ENCODE data around the gene SYNDIG1.

SYNDIG1 gene

DNA sequence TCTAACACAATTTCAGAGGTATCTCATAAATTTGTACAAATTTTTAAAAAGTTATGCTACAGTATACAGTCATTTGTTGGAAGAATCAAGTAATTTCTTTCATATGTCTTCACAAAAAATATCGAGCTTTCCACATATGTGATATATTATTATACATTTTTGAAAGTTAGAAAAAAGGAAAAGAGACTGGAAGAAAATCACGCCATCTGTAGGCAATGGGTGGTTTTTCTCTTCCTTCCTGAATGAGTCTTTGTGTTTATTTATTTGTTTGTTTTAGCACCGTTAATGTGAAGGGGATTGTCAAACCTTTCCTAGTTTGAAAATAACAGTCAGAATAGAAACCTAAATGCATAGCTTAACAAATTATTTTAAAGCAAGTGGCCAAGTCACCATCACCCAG, 130.6 kb downstream of the SYNDIG1 start:
- no peaks in the 10 kb centered on the region for H3K4me1 Mint-ChIP-seq
- peaks cover 5 to 22% of the 10 kb centered on the region in 2 donors for H3K9me3 Mint-ChIP-seq
- DNase-seq (no peak), ATAC-seq (no peak)
- peaks cover 15% of the 10 kb centered on the region for H3K27me3 Mint-ChIP-seq
- no peak overlapping the region for H3K27ac Mint-ChIP-seq
- H3K4me3 Mint-ChIP-seq: no peak overlapping the region

DNA sequence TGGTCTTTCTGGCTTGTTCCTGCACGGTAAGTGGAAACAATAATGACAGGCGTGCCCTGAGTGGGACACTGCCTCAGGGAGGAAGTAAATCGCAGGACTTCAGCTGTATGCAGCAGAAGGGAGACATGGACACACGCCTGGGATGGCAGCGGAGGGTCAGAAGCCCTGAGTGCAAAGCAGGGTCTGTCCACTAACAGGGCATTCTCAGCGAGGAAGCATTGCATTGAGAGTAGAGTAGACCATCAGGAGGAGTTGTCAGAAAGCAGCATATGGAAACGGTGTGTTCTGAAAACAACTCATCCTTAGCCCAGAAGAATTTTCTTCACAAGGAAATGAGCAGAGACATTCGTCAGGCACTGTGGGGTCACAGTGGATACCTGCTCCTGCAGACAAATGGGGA, 134.0 kb downstream of the SYNDIG1 start:
- H3K4me1 Mint-ChIP-seq: no peaks in the 10 kb centered on the region
- peaks cover 14% of the 10 kb centered on the region for H3K27me3 Mint-ChIP-seq
- ATAC-seq (no peak), DNase-seq (no peak)
- H3K4me3 Mint-ChIP-seq: no peak overlapping the region
- H3K27ac Mint-ChIP-seq: no peak overlapping the region
- peaks cover 5 to 22% of the 10 kb centered on the region in 2 donors for H3K9me3 Mint-ChIP-seq

DNA sequence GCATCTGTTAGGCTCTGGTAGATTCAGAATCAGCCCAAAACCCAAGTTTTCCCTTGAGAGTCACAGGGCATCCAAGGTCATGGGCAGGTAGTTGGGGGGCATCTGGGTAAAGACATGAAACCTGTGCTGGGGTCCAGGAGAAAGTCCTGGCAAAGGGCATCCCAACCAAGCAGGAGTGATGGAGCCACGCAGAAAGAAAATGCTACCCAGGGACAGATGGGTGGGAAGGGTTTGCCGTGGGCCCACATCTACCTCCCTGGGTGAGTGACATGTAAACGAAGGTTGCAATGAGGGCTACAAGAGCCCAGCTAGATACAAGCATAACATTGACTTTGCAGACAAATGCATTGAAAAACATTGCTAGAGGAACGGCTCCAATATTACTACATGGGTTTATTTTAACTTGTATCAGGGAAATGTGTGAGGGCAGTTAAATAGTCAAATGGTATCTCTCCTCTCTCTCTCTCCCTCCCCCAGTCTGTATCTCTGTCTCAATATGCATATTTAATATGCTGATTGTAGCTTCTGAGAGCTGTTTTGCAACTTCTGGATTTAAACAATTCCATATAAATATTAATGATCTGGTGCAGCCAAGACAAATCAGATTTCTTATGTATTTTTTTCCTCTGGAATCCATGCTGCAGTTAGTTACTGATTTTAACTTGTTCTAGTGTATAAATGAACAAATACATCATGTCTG, 135.7 kb downstream of the SYNDIG1 start:
- no peak for DNase-seq
- H3K4me3 Mint-ChIP-seq: no peak overlapping the region
- no peaks in the 10 kb centered on the region for H3K4me1 Mint-ChIP-seq
- no peak for ATAC-seq
- no peak overlapping the region for H3K27ac Mint-ChIP-seq
- H3K27me3 Mint-ChIP-seq: peaks cover 8% of the 10 kb centered on the region
- H3K9me3 Mint-ChIP-seq: peaks cover 5 to 16% of the 10 kb centered on the region in 2 donors

DNA sequence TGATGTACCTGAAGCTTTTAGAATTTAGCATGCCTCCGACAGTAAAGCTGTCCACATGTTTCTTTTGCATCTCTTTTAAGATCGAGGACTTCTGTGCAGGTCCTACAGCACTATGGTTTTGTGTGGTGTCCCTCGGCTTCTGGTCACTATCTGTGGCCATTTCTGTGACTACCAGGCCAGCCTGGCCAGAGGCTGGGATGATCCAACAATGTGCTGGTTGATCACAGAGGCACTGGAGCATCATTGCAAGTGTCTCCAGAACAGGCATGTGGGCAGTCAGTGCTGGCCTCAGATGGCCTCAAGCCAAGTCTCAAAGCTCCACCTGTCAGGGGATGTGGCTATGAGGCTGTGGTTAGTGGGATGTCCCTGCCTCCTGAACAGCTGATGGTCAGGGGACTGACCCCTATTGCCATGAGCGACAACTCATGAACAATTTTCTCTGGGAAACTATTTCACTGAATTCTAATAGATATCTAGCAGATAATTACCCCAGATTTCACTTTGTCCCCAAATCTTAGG, 136.6 kb downstream of the SYNDIG1 start:
- Mint-ChIP-seq H3K27me3 (peaks cover 8% of the 10 kb centered on the region), H3K27ac (no peak overlapping the region), H3K9me3 (peaks cover 4 to 15% of the 10 kb centered on the region in 2 donors), H3K4me1 (no peaks in the 10 kb centered on the region), H3K4me3 (no peak overlapping the region)
- DNase-seq (no peak), ATAC-seq (no peak)

DNA sequence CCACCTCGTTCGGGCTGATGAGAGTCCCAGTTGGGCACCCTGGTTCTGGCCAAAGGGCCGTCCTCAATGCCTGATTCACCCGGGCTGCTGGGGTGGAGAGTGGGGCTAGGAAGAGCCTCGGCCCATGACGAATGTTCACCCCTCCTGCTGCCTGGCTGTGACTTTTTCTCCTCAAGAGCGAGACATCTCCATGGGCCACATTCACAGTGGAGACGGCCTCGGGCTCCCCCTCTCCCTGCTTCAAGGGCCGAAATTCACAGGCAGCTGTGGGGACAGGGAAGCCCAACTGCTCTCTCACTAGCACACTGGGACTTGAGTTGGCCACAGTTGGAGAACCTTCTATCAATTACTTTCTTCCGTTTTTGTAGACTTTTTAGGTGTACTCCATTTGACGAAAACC, 138.0 kb downstream of the SYNDIG1 start:
- H3K4me3 Mint-ChIP-seq: no peak overlapping the region
- H3K9me3 Mint-ChIP-seq: peaks cover 0 to under 1% of the 10 kb centered on the region in 2 donors
- no peak overlapping the region for H3K27ac Mint-ChIP-seq
- DNase-seq (no peak), ATAC-seq (no peak)
- no peaks in the 10 kb centered on the region for H3K4me1 Mint-ChIP-seq
- H3K27me3 Mint-ChIP-seq: peaks cover 8% of the 10 kb centered on the region

DNA sequence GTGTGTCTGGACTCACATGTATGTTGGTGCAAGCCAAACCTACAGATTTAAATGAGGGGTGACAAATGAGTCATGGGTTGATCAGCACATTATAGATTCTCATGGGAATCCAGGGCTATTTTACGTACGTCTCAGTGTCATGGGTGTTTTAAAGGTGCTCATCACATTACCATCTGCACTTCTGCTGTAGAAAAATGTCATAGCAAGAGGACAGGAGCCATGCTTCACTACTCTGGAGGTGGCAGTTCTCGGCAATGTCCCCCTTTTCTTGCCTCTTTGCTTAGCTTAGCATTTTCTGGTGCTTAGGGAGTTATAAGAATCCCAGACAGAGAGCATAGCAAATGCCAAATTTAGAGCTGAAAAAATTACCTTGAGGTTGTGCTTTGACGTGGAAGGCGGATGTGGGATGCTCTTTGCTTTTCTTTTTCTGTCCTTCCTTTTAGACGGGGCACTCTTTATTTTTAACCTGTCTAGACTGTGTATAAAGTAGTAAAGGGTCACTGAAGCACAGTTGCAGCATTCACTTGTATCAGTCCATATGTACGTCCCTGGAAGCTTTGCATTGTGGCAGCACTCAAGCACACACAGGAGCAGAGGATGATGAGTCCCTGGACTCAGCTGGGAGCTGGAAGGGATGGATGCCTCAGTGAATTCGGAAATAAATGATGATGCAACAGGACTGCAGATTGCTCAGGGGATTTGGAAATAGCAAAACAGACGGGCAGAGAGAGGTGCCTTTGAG, 139.7 kb downstream of the SYNDIG1 start:
- Mint-ChIP-seq H3K4me3 (no peak overlapping the region), H3K9me3 (no peaks in the 10 kb centered on the region), H3K27me3 (peaks cover 17% of the 10 kb centered on the region), H3K4me1 (no peaks in the 10 kb centered on the region), H3K27ac (no peak overlapping the region)
- DNase-seq: no peak
- ATAC-seq: no peak

DNA sequence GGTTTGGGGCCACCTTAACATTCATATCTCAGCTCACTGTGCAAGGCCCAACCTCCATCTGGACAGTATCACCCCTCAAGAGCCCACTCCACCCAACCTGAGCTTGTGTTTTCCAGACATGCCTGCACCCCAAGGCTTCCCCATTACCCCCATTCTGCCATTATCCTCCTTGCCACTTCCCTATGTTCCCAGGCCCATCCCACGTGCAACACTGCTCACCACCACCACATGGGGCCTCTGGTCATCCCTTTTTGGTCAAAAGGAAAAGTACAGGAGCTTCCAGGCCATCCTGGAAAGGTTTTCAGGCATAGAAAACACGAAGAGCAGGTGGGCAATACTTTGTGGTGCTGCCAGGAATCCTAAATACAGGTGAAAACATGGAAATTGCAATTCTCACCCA, 140.3 kb downstream of the SYNDIG1 start:
- Mint-ChIP-seq H3K27ac (peak overlapping the region in 1 of 2 donors; percentile 28), H3K4me1 (no peaks in the 10 kb centered on the region), H3K27me3 (peaks cover 17% of the 10 kb centered on the region), H3K9me3 (no peaks in the 10 kb centered on the region), H3K4me3 (no peak overlapping the region)
- ATAC-seq: no peak
- no peak for DNase-seq

DNA sequence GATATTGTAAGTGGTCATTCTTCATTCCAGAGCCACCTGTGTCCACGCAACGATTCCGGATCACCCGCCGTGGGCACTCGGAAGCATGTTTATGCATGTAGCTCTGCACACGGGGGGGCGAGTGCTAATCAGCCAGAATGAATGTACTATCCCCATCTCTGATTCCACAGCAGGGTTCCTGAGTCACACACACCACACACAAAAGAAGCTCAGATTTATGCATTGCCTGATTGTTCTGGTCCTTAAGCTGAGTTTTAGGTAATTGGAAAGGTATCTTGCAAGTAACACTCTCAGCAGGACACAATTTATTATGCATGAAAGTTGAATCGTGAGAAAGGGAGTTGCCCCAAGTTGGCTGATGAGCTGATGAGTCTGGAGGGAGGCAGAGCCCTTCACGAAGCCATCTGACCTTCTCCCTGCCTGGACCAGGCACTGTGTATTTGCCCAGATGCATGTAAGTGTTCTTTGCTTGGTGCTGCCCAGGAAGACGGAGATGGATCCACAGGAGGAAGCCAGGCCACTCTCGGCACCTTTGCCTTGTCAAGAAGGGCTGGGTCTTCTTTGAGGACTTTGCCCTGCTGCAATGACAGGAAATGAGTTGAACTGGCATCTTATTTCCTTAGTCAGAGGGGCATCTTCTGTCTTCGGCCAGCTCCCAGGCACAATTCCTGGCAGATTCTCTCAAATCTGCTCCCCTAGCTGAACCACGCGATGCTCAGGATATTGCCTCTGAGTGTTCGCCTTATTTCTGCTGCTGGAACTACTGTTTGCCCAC, 141.1 kb downstream of the SYNDIG1 start:
- peaks cover 17% of the 10 kb centered on the region for H3K27me3 Mint-ChIP-seq
- ATAC-seq: no peak
- no peaks in the 10 kb centered on the region for H3K4me1 Mint-ChIP-seq
- no peak overlapping the region for H3K4me3 Mint-ChIP-seq
- no peak overlapping the region for H3K27ac Mint-ChIP-seq
- no peaks in the 10 kb centered on the region for H3K9me3 Mint-ChIP-seq
- DNase-seq: no peak

DNA sequence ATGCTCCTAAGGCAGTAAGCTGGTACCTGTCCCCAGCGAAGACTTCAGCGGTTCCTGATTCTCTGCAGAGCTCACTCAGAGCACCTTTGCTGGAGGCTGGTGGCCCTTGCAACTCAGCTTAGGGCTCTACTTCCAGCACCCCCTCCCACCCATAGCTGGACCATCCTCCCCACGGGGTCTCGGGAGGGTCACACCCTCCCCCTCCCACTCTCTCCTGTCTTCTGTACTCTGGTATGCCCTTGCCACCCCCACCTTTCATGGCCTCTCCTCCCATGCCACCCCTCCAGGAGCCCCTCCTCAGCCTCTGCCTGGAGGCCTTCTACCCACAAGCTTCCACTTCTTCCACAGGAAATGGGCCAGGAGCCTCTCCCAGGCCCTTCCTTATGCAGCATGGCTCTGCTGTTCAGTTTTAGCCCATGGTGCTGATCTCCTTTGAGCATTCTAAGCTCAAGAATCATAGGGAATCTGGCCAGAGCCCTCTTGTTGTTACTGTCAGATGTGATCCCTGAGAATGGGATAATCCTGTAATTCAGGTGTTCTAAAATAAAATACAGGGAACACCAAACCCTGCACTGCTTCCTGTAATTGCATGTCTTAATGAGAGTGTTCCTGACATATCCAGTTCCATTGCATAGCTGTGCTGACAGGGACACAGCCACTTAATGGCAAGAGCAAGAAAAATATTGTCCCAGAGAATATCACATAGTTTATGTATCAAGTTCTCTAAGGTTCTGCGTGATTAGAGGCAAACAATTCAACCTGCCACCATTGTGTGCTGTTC, 142.1 kb downstream of the SYNDIG1 start:
- ATAC-seq: no peak
- no peak overlapping the region for H3K27ac Mint-ChIP-seq

DNA sequence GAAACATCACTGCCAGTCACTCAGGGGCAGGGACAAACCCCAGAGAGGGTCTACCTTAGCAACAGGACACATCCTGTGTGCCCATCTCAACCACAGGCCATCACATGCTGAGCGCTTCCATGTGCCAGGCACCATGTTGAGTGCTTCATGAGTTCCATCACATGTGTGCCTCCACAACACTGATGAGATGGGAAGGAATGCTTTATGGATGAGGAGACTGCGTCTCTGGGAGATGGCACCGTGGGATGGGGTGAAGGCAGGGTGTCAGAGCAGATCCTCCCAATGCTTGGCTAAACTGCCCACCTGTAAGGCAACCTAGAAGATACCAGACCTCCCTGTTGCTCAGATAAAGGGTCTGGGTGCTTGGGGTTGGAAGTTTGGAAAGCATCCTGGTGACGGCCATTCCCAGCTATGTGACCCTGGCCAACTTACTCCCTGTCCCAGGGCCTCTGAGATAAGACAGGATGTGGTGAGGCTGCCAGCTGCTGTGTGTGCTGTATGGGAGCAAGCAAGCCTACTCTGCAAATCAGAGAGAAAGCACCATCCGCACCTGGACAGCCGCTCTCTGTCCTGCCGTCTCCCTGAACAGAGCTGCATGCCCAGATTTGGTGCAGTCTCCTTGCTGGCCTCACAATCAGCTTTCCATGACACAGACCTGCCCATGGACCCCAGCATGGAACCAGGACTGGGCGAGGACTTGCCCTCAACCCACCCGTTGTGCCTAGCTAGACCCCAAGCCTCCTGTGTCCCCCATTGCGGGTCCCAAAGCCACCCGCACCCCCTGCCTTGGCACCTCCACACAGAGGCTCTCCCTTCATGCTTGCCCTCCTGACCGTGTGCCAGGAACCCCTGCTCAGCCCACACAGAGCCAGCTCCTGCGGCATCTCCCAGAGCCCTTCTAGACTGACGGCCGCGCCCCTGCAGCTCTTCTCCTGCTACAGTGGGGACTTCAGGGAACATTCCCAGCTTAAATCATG, 143.7 kb downstream of the SYNDIG1 start:
- Mint-ChIP-seq H3K4me1 (no peaks in the 10 kb centered on the region), H3K4me3 (no peak overlapping the region), H3K27ac (peak overlapping the region in 1 of 2 donors; percentile 19), H3K27me3 (peaks cover 17% of the 10 kb centered on the region), H3K9me3 (no peaks in the 10 kb centered on the region)
- no peak for DNase-seq
- no peak for ATAC-seq

More for the DNA sequence above, 142.1 kb downstream of the SYNDIG1 start:
- DNase-seq: no peak
- Mint-ChIP-seq H3K4me3 (no peak overlapping the region), H3K27me3 (peaks cover 17% of the 10 kb centered on the region), H3K4me1 (no peaks in the 10 kb centered on the region), H3K9me3 (no peaks in the 10 kb centered on the region)

DNA sequence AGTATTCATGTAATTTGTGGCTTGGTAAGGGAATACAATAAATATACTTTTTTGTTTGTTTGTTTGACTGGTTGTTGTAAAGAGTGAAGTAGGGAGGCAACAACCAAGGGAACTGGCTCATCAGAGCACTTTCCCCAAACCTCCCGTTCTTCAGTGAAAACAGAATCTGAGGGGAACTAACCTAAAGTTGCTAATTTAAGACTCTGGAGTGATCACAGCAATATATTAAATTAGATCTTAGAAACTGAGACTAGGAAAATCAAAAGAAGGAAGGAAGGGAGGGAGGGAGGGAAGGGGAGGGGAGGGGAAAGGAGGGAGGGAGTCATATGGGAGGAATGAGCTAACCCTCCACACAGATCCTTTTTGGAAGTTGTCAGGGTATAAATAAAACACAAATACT, 144.9 kb downstream of the SYNDIG1 start:
- no peak for DNase-seq
- ATAC-seq: no peak
- H3K27ac Mint-ChIP-seq: no peak overlapping the region
- H3K4me3 Mint-ChIP-seq: no peak overlapping the region
- H3K9me3 Mint-ChIP-seq: no peaks in the 10 kb centered on the region
- no peaks in the 10 kb centered on the region for H3K4me1 Mint-ChIP-seq
- H3K27me3 Mint-ChIP-seq: peaks cover 17% of the 10 kb centered on the region

DNA sequence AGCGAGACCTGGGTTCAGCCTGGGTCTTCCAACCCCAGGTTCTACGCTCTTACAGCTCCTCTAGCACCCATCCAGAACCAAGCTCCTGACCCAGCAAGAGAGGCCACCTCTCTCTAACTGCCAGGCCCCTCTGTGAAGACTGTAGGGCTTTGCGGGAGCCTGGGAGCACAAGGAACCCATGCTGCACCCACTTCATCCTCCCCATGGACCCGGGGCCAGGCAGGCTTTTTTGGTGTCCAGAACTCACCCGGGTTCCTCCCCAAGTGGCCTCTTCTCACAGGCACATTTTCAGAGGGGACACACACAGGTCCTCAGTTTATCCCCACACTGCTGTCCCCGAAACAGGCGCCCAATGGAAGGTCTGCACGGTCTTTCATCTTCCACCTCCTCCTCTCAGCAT, 145.9 kb downstream of the SYNDIG1 start:
- Mint-ChIP-seq H3K4me1 (no peaks in the 10 kb centered on the region), H3K27me3 (peaks cover 17% of the 10 kb centered on the region), H3K4me3 (no peak overlapping the region), H3K27ac (no peak overlapping the region), H3K9me3 (no peaks in the 10 kb centered on the region)
- ATAC-seq: no peak
- DNase-seq: no peak

DNA sequence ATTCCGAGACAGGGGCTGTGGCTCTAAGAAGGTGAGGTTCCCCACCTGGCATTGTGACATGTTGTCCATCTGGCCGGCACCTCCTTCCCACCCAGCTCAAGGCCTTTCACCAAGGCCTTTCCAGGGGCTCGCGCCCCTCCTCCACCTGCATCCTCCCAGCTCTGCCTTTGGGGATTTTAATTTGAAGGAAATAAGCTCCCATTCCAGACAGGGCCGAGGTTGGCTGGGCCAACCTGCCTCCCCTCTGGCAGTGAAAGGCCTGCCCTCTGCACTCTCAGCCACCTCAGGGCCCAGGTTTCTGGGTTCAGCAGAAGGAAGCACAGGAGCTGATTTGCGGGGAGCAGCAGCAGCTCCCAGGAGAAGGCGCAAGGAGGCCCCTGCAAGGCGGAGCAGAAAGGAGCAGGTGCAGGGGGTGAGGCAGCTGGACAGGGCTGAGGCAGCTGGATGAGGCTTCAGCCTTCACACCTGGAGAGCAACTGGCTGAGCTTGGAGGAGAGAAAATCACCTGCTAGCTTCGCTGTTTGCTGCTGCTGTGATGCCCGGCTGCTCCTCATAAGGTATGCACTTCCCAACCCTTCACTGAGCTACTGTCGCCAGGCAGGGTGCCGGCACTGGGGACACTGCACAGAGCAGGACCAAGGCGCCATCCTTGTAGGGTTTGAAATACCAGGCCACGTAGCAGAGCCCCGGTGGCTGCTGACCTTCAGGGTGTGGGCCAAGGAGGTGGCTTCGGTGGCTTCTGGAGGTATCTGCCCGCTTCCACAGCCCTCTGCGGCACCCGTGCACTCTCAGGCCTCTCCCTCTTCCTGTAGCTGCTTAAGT, 147.0 kb downstream of the SYNDIG1 start:
- no peak overlapping the region for H3K4me3 Mint-ChIP-seq

DNA sequence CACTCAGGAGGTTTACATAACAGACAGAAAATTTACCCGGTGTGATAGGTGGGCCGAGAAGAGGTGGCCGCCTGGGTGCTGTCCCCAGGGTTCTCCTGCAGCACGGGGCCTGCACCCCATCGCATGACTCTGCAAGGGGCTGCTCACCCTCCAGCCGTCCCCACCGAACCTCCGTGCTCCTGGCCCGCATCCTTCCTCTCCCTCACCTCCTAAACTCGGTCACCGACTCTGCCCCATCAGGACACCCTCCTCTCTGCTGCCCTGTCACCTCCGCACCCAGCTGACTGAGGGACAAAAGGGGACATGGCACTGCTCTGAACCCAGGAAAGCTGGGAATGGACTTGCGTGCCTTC, 147.6 kb downstream of the SYNDIG1 start:
- Mint-ChIP-seq H3K27ac (no peak overlapping the region), H3K4me1 (no peaks in the 10 kb centered on the region), H3K9me3 (no peaks in the 10 kb centered on the region), H3K27me3 (peaks cover 17% of the 10 kb centered on the region), H3K4me3 (no peak overlapping the region)
- ATAC-seq: no peak
- no peak for DNase-seq

More for the DNA sequence above, 147.0 kb downstream of the SYNDIG1 start:
- peaks cover 17% of the 10 kb centered on the region for H3K27me3 Mint-ChIP-seq
- H3K4me1 Mint-ChIP-seq: no peaks in the 10 kb centered on the region
- H3K9me3 Mint-ChIP-seq: no peaks in the 10 kb centered on the region
- no peak overlapping the region for H3K27ac Mint-ChIP-seq
- ATAC-seq (no peak), DNase-seq (no peak)

All from stimulated activated naive CD8-positive, alpha-beta T cell treated with anti-CD3 and anti-CD28 coated beads, Interleukin-15, amount 100 ng/mL, for 72 hours (primary cell).